HG03354 (cell line): ENCODE results near the gene PAM.

ENCODE experiments used
- ATAC-seq: cut with Tn5 transposase; IDR thresholded peaks from one replicate; pipeline ENCODE4 v1.9.1; 2021; ENCODE audit warnings: mild to moderate bottlenecking; ENCODE audit not compliant: unreplicated experiment, poor library complexity, severe bottlenecking

The PAM gene

DNA sequence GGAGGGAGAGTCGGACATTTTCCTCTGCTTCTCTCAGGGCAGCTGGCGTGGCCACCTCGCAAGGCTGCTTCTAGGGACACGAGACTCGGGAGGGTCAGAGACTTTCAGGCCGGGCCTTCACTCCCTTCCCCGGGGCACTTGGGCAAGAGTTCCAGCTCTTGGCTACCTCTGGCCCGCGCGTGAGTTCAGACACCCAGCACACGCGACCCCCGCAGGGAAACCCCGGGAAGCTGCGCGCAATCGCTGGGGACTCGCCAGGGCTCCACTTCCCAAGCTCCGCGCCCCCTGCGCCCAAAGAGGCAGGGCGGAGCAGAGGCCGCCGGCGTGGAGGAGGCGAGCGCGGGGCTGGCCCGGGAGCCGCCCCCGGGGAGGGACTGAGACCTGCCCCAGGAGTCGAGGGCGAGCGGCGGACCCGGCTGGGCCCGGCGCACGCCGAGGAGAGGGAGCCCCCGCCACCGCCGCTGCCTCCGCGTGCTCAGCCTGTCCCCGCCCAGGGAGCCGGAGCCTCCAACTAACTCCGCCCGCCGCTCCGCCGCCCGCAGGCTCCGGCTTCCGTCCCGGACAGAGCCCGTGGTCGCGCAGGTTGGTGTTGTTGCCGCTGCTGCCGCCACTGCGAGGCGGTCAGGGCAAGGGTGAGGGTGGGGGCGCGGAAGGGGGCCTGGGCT is at the start of gene PAM:
PAM (plus strand) TSS at position 539 of the 665 bp plus-strand sequence. CDS start 110,891 bp downstream, outside the sequence.
- ATAC-seq = peak; percentile 84

DNA sequence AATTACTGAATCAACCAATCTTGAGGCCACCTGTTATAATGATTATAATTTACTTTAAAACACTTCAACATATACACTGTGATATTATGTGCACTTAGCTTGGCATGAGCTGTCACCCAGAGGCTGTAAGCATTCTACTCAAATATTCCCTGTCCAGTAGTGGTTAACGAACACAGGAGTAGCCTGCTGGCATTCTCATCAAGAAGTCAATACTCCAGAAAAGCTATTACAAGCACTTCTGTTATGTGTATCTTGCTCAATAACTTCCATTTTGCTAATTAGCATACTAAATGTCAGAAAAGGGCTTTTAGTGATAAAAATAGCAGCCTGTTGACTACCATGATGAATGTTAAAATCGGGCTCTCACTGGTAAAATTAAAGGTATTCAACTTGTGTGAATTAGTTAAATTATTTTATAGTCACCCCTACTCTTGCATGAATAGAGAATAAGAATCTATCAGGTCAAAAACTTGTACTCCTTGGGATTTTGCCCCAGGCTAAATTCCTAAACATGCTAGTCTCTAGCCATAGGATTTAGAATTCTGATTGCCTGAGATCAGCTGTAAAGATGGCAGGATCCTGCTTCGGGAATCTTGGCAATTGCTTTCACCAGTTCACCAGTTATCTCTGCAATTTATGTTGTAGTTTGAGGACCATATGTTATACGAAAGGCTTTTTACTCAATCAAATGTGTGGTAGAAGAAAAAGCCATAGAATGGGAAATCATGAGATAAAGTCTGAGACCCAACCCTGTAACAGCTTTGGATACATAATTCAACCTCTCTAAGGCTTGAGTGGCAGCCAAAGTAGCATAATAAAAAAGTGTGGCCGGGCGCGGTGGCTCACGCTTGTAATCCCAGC is 43.4 kb upstream of the PAM start:
- no peak for ATAC-seq

DNA sequence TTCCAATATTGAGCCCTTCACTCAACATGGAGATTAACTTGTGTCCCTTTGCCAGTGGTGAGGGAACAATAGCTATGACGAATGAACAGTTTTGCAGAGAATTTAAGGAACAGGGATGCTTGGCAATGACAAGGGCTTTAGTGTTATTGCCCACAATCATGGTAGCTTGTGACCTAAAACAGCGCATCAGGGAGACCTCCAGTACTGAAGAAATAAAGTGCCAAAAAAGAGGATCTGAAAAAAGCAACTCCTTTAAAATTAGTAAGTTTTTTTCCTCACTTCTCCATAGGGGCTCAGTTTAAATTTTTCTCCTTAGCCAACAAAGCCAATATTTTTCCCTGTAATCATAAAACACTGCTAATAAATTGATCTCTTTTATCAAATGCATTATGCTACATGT is 41.8 kb upstream of the PAM start:
- ATAC-seq = peak; percentile 20

DNA sequence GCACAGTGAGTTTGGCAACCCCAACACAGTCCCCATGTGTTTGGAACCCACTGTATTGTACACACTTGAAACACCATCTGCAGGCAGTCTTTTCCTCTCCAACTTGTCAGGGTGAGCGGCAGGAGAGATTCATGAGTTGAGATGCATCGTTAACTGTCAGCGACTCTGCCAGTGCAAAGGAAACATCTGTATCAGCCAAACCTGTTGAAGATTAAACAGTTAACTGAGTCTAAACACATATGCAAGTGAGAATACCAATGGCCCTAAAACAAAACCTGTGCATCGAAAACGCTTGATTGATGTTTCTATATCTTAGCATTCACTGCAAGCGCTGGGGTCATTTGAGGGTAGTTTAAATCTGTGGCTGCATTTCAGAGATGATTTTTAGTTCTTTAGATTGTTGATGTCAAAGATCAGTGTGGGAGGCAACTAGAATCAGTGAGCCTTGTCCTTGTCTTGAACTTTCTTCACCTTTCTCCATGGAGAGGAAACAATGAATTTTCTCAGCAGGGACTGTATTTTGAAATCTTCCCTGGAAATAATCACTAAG is 41.3 kb upstream of the PAM start:
- ATAC-seq = peak; percentile 91

DNA sequence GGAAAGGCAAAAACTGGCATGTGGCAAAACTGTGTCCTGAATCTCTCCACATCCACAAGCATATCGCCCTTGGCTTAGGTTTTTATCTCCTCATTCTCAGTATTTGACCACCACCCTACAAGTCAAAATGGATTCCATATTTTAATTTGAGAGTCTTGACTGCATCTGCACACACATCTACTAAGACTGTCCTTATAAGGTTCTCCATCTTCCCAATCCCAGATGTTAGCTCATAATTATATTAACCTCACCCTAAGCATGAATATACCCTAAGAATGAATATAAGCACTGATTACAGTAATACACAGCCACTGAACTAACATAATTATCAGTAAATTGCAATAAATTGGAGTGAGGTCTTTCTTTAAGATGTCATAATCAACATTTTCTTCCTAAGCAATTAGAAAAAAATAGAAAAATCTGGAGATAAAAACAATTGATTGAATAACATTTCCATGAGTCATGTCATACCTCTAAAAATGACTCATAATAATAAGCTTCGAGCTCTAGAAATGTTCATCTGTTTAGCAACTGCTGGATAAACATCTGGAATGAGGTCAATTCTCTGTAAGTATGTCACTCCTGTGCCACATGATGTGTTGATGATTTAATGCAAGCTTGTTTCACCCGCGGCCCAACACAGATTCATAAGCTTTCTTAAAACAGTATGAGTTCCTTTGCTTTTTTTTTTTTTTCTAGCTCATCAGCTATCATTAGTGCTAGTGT is 39.9 kb upstream of the PAM start:
- no peak for ATAC-seq

DNA sequence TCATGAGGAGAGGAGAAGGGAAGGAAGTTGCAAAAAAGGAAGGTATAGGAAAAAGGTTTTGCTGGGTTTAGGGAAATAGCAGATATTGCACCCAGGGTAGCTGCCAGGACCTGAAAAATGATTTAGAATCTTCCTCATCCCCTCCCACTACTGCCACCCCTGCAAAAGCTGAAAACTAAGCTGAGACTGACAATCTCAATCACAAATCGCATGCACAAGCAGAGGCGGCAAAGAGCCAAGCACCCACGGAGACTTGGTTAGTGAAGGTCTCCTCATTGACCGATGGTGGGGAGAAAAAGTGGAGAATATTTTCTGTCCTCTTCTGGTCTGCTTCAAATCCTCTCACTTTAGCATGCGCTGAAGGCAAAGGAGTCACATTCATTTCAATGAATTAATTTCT is 39.1 kb upstream of the PAM start:
- ATAC-seq = no peak

DNA sequence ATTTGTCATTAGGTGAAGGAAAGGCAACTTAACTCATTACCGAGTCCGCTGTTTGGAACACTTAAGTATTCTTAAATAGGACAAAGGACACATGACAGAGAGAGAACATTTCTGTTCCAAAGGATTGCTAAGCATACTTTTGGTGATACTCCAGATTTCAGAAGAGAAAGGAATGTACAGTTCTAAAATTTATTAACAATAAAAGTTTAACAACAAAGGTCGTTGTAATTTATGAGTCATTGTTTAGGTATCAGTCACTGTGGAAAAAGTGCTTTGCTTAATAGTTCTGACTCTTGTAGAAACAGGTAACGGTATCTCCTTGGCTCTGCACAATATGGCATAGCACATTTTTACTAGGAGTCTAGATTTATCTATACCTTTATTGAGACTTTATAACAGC is 36.3 kb upstream of the PAM start:
- ATAC-seq = no peak

DNA sequence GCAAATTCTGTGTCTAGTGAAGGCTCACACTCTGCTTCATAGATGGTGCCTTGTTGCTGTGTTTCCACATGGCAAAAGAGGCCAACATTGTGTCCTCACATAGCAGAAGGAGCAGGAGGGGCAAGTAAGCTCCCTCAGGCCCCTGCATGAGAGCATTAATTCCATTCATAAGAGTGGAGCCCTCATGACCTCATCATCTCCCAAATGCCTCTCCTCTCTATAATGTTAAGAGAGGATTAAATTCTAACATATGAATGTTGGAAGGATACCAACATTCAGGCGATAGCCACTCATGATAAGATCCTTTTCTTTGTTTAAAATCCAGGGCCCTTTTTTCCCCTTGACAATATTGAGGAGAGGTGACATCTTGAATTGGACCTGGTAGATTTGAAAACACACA is 35.2 kb upstream of the PAM start:
- no peak for ATAC-seq

DNA sequence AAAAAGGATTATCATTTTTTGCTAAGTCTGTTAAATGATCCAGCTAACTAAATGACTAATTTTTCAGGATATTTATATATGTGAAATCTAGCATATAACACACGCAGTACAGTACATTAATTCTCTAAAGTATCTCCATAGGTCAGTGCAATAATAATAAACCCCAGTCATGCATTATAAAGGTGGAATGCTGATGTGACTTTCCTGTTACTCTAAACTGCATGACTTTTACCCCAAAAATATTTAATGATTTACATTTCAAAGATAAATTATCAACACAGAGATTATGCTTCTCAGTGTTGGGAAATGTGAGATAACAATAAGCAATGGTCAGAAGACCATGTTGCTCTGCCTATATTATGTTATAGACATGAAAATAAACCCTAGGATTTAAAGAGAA is 34.1 kb upstream of the PAM start:
- ATAC-seq = no peak

DNA sequence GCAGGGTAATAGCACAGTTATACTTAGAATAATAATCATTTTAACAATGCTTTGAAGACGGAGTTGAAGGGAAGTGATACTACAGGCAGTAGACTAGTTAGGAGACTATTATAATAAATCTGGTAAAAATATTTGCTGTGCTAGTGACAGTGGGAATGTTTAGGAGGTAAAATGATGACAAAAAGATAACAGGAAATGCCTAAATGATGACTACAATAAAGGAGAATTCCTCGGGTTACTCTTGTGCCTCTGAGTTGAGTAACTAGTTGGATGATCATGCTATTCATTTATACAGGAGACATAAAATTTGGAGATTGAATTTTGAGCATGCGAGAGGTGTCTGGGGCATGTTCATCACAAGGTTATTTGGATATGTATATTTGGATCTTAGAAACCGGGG is 32.2 kb upstream of the PAM start:
- no peak for ATAC-seq

DNA sequence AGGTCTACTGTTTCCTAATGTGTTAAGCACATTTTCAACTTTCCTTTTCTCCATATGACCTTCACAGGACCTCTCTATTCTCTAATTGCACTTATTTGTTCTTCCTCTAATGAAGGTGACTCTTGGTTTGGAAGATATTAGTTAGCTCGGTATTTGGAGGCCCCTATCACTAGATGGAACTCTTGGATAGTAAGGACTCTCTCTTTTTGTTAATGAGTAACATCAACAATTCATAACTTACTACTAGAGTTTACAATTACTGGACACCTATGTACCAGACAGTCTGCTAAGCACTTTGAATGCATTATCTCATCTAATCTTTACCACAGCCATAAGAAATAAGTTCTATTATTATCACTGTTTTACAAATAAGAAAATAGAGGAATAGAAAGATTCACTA is 23.4 kb upstream of the PAM start:
- ATAC-seq = no peak

DNA sequence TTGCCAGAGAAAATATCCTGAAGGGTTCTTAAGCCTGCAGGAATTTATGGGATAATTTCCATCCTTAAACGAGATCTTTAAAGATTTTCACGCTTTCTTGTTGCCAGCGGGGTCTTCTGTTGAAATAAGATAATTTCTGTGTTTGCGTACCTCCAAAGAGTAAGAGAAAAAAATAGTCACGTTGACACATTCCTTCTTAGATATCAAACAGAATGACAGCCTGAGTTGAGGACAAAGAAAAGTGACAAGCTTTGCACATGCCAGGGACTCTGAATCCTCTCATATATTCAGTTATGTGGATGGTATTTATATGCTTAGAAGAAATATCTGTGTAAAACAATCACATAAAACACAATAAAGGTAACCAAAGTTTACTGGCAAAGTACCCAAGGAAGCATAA is 21.6 kb upstream of the PAM start:
- ATAC-seq = no peak

DNA sequence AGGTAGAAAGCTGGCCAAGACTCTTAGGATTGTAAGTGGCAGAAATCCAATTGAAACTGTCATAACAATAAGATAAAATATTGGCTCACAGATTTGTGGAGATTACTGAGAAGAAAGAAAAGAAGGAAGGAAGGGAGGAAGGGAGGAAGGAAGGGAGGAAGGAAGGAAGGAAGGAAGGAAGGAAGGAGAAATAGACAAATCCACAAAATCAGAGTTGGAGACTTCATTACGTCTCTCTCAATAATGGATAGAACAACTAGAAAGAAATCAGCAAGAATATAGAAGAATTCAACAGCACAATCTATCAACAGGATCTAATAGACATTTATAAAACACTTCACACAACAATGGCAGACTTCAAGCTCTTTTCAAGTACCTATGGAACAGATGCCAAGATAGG is 17.9 kb upstream of the PAM start:
- no peak for ATAC-seq

DNA sequence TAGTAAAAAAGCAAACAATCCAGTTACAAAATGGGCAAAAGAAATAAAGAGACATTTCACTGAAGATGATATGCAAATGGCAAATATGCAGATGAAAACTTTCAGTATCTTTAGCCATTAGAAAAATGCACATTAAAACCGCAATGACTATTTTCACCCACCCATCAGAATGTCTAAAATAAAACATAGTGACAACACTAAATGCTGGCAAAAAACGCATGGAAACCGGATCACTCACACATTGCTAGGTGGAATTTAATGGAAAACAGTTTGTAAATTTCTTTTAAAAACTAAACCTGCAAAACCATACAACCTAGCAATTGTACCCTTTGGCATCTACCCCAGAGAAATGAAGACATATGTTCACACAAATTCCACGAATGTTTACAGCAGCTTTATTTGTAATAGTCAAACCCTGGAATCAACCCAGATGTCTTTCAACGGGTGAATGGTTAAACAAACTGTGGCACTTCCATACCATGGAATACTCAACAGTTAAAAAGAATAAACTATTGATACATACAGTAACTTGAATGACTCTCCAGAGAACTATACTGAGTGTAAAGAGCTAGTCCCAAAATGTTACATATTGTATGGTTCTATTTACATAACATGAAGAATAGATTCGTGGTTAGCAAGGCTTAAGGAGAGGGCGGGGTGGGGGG is 17.2 kb upstream of the PAM start:
- no peak for ATAC-seq

DNA sequence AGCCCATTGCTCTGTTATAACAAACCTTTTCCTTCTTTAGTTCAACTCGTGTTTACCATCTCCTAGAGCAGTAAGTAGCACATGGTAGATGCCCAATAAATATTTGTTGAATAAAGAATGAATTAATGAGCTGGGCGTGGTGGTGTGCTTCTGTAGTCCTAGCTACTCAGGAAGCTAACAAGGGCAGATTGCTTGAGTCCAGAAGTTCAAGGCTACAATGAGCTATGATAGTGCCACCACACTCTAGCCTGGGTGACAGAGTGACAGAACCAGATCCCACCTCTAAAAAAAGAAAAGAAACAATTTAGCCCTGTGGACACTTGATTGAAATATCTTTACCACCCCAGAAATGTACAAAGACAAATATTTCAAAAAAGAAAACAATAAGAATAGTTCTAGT is 14.6 kb upstream of the PAM start:
- no peak for ATAC-seq

DNA sequence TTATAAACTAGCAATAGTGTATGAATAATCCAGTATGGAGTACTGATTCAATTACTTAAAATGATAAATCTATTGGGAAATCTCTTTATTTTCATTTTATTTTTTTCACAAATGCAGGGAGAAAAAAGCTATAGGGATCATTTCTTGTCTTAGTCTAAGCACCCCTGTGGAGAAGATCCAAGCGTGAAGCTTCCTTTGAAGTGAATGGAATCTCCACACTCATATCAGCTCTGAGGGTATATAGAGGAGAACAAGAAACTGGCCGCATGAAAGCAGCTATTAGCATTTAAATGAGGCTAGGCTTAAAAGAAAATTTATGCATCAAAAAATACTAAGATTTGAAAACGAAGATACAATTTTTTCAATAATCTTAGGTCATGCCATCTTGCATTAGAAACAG is 12.9 kb upstream of the PAM start:
- no peak for ATAC-seq

DNA sequence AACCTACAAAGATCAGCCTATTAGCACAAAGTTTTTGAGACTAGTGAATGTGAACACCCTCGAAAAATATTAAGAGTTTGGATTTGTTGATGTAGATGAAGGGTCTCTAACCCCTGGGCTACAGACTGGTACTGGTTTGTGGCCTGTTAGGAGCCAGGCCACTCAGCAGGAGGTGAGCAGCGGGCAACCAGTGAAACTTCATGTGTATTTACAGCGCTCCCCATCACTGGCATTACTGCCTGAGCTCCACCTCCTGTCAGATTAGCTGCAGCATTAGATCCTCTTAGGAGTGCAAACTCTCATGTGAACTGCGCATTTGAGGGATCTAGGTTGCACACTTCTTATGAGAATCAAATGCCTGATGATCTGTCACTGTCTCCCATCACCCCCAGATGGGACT is 11.2 kb upstream of the PAM start:
- ATAC-seq = no peak

DNA sequence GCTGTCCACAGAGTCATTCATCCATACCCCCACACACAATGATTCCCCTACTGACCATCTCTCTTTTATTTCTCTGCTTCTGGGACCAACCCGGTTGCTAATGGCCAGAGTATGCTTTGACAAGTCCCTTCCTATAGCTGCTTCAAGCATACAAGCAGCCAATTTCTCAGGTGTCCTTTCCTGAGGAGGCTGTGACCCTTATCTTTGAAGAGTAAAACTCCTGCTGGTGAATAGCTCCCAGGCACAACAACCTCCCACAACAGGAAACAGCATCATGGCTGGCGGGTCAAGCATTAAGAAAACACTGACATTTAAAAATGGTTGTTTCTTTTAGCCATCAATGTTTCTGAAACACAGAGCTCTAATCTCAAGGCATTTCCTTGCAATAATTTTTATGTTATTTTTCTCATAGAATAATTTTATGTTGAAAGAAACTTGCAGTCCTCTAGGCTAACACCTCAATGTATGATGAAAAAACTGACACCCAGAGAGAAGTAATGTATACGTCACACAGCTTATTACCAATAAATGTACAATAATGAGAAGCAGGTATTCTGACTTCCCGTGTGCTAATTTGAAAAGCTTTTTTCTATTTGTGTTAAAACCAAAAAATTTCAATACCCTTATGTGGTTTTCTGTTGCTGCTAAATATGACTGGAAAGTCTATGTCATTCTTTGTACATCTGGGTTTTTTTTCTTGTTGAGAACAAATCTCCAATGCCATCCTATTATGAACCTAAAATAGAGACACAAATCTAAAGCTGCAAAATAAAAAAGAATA is 7.5 kb upstream of the PAM start:
- ATAC-seq = peak; percentile 44

DNA sequence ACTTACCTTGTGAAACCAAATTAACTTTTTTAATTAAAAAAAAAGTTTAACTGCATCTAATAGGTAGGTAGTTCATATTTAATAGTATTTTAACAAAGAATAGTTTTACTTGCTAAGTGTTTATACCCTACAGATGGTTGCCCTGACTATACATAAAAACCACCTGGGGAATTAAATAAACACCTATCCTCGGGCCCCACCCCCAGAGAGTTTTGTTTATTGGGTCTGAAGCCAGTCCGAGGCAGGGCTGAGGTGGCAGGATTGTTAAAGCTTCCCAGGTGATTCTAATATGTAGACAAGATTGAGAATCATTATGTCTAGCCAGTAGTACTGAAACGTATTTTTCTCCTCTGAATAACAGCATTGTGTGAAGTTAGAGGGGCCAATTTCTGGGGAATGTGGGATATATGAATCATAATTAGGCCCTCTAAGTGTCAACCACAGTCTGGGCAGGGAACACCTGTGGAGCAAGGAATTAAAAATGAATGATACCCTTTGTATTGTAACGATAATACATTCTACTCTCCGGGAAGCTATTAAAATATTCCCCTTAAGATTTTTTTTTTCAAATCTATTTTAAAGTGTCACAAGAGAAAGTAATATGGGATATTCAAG is 5.6 kb upstream of the PAM start:
- ATAC-seq = no peak
